ENCODE measurements around the gene TFF2.

TFF2 gene

GRCh38 chr21:42350927-42351426 is at the start of gene TFF2:
TSS of gene TFF2 (minus strand) at chr21:42350994. CDS start at chr21:42350957, 37 bp downstream.
- DNase-seq (ENCODE audit: low read depth in 2 of 2), result no peak

GRCh38 chr21:42400525-42400924 is 49.7 kb upstream of the TFF2 start:
- DNase-seq (ENCODE audit: low read depth in 2 of 2), result no peak

- no peak for DNase-seq (ENCODE audit: low read depth in 2 of 2)
These were observed 47.7 kb upstream of the TFF2 start for GRCh38 chr21:42398436-42399028.

GRCh38 chr21:42397746-42398394 is 47.1 kb upstream of the TFF2 start:
- no peak for DNase-seq (ENCODE audit: low read depth in 2 of 2)

- DNase-seq (ENCODE audit: low read depth in 2 of 2), result no peak
These were observed 46.3 kb upstream of the TFF2 start for GRCh38 chr21:42396799-42397745.

- no peak for DNase-seq (ENCODE audit: low read depth in 2 of 2)
These were observed 45.3 kb upstream of the TFF2 start, which contains the start of gene TMPRSS3 for GRCh38 chr21:42395905-42396651. TSS of gene TMPRSS3 (minus strand) at chr21:42396052. CDS start at chr21:42395417, 635 bp downstream.

- DNase-seq (ENCODE audit: low read depth in 2 of 2), result no peak
These were observed 44.5 kb upstream of the TFF2 start for GRCh38 chr21:42395302-42395701.

- DNase-seq (ENCODE audit: low read depth in 2 of 2), result no peak
These were observed 42.7 kb upstream of the TFF2 start for GRCh38 chr21:42393443-42393950.

- DNase-seq (ENCODE audit: low read depth in 2 of 2), result no peak
These were observed 42.1 kb upstream of the TFF2 start for GRCh38 chr21:42392731-42393442.

GRCh38 chr21:42391297-42391696 is 40.5 kb upstream of the TFF2 start:
- no peak for DNase-seq (ENCODE audit: low read depth in 2 of 2)

GRCh38 chr21:42390696-42391095 is 39.9 kb upstream of the TFF2 start:
- no peak for DNase-seq (ENCODE audit: low read depth in 2 of 2)

GRCh38 chr21:42390193-42390592 is 39.4 kb upstream of the TFF2 start:
- DNase-seq (ENCODE audit: low read depth in 2 of 2), result no peak

- no peak for DNase-seq (ENCODE audit: low read depth in 2 of 2)
These were observed 38.6 kb upstream of the TFF2 start for GRCh38 chr21:42389449-42389835.

GRCh38 chr21:42388740-42389448 is 38.1 kb upstream of the TFF2 start:
- no peak for DNase-seq (ENCODE audit: low read depth in 2 of 2)

GRCh38 chr21:42387843-42388340 is 37.1 kb upstream of the TFF2 start:
- DNase-seq (ENCODE audit: low read depth in 2 of 2), result no peak

- no peak for DNase-seq (ENCODE audit: low read depth in 2 of 2)
These were observed 36.4 kb upstream of the TFF2 start for GRCh38 chr21:42387164-42387563.

- no peak for DNase-seq (ENCODE audit: low read depth in 2 of 2)
These were observed 35.3 kb upstream of the TFF2 start for GRCh38 chr21:42386034-42386591.

- DNase-seq (ENCODE audit: low read depth in 2 of 2), result no peak
These were observed 34.8 kb upstream of the TFF2 start for GRCh38 chr21:42385619-42386018.

- DNase-seq (ENCODE audit: low read depth in 2 of 2), result no peak
These were observed 34.2 kb upstream of the TFF2 start for GRCh38 chr21:42384989-42385388.

Data from stimulated activated CD4-positive, alpha-beta T cell treated with anti-CD3 and anti-CD28 coated beads, Interleukin-4, amount 100 ng/mL, for 48 hours (primary cell).